HepG2 (cell line): ENCODE data around the gene PTPRN. TPM values are rescaled to one million over a fixed set of nuclear protein-coding genes. Genes with fewer than 3 reads are reported as not detected.

Source experiments
- DMTF1 ChIP-seq: sonication (generic); formaldehyde crosslinking; IDR thresholded peaks from 2 replicates; pipeline ENCODE4 v1.4.0; 2020; ENCODE audit warnings: mild to moderate bottlenecking, missing genetic modification reagents
- FOXO4 ChIP-seq: sonication (generic); formaldehyde crosslinking; conservative IDR thresholded peaks from 2 replicates; pipeline ENCODE4 v1.8.1; 2023; ENCODE audit warnings: missing genetic modification reagents
- MATR3 ChIP-seq: sonication (generic); formaldehyde crosslinking; IDR thresholded peaks from 2 replicates; pipeline ENCODE4 v1.4.0; 2020; ENCODE audit warnings: missing genetic modification reagents
- MXD1 ChIP-seq: sonication (generic); formaldehyde crosslinking; IDR thresholded peaks from 2 replicates; pipeline ENCODE4 v1.4.0; 2020; ENCODE audit warnings: mild to moderate bottlenecking, missing genetic modification reagents
- MXD4 ChIP-seq: IDR thresholded peaks from 2 replicates; pipeline ENCODE4 v1.6.1; 2016; ENCODE audit warnings: mild to moderate bottlenecking, missing biosample characterization, missing genetic modification reagents
- REPIN1 ChIP-seq: sonication (generic); formaldehyde crosslinking; IDR thresholded peaks from 2 replicates; pipeline ENCODE4 v1.8.0; 2022; ENCODE audit warnings: missing genetic modification reagents, low read depth, mild to moderate bottlenecking, borderline replicate concordance
- ZBTB40 ChIP-seq, 2 experiments: fragments of 450-650 bp in 1 of 2; sonication (generic) in 1 of 2; formaldehyde crosslinking in 1 of 2; IDR thresholded peaks; 2 replicates each; pipeline versions ENCODE4 v1.6.1 to v1.8.0; 2016 to 2022; ENCODE audit warnings: antibody characterized with exemption in 1 of 2, mild to moderate bottlenecking in 1 of 2, missing genetic modification reagents in 1 of 2
- ZC3H4 ChIP-seq: sonication (generic); formaldehyde crosslinking; IDR thresholded peaks from 2 replicates; pipeline ENCODE4 v1.4.0; 2020; ENCODE audit warnings: missing genetic modification reagents, borderline replicate concordance
- ZMAT5 ChIP-seq: sonication (generic); formaldehyde crosslinking; IDR thresholded peaks from 2 replicates; pipeline ENCODE4 v1.5.0; 2020; ENCODE audit warnings: mild to moderate bottlenecking, low read depth, missing genetic modification reagents, borderline replicate concordance
- ZNF232 ChIP-seq: sonication (generic); formaldehyde crosslinking; IDR thresholded peaks from 2 replicates; pipeline ENCODE4 v1.4.0; 2020; ENCODE audit warnings: missing genetic modification reagents, borderline replicate concordance
- ZNF446 ChIP-seq: sonication (generic); formaldehyde crosslinking; IDR thresholded peaks from 2 replicates; pipeline ENCODE4 v1.5.0; 2020; ENCODE audit warnings: mild to moderate bottlenecking, missing genetic modification reagents
- ZNF557 ChIP-seq: sonication (generic); formaldehyde crosslinking; IDR thresholded peaks from 2 replicates; pipeline ENCODE4 v1.4.0; 2020; ENCODE audit warnings: missing genetic modification reagents
- ZNF761 ChIP-seq: sonication (generic); formaldehyde crosslinking; conservative IDR thresholded peaks from 2 replicates; pipeline ENCODE4 v1.4.0; 2020; ENCODE audit warnings: mild to moderate bottlenecking, missing genetic modification reagents
- ZNF777 ChIP-seq: sonication (generic); formaldehyde crosslinking; IDR thresholded peaks from 2 replicates; pipeline ENCODE4 v1.4.0; 2020; ENCODE audit warnings: missing genetic modification reagents
- polyA plus RNA-seq, 8 experiments: library from polyadenylated mRNA; depleted of rRNA in 3 of 8; stranded (reverse) in 7 of 8; unstranded in 1 of 8; fragments of >200 nt; fragmentation: Illumina TruSeq in 4 of 8; extraction: Trizol in 4 of 8; gene quantifications; 2 replicates each; pipeline versions ENCODE4 v1.2.1 to v1.2.3, GENCODE V29; 2011 to 2016; ENCODE audit warnings: low read depth in 4 of 8, missing spikeins in 1 of 8, mixed read lengths in 1 of 8; ENCODE audit not compliant: insufficient read depth in 1 of 8
- total RNA-seq, 5 experiments: library from RNA; depleted of rRNA; stranded (reverse); fragments of >200 nt; fragmentation: Illumina TruSeq; extraction: Trizol; gene quantifications; 2 replicates each; pipeline ENCODE4 v1.2.3, GENCODE V29; 2016; ENCODE audit warnings: low read depth in 1 of 5

Gene PTPRN
- total and polyA plus RNA-seq, 2 of the 13 experiments (the other 11 are each of a cell fraction or from before 2014, with no cell fraction given) = 0.26 TPM; not detected in 1

- peak; percentile 35 for TF ChIP-seq ZBTB40 (IDR thresholded peaks at IDR 0.05)
- TF ChIP-seq ZBTB40 (CRISPR knock-in tag; IDR thresholded peaks at IDR 0.05) = peak; percentile 90
- no peak for TF ChIP-seq MATR3 (CRISPR knock-in tag)
- TF ChIP-seq ZNF777 = no peak
- peak; percentile 59; the same call in 1 of the 2 replicates for TF ChIP-seq MXD4 (CRISPR knock-in tag)
- peak; percentile 33; the same call in 1 of the 2 replicates for TF ChIP-seq REPIN1 (CRISPR knock-in tag)
- TF ChIP-seq ZC3H4 (CRISPR knock-in tag) = no peak
- TF ChIP-seq MXD1 (CRISPR knock-in tag) = peak; percentile 80
- TF ChIP-seq FOXO4 = no peak
- TF ChIP-seq ZNF232 (CRISPR knock-in tag) = no peak; the same call in 1 of the 2 replicates
- TF ChIP-seq DMTF1 = no peak
- TF ChIP-seq ZNF557 (CRISPR knock-in tag) = no peak
- no peak for TF ChIP-seq ZMAT5
- peak; percentile 60; the same call in 1 of the 2 replicates for TF ChIP-seq ZNF761 (CRISPR knock-in tag)
- TF ChIP-seq ZNF446 (CRISPR knock-in tag) = peak; percentile 37; the same call in 1 of the 2 replicates
Measured at GRCh38 chr2:219245148-219245898, 63.9 kb downstream of the PTPRN start, which contains the start of the genes GLB1L and STK16 (continued).
